GM18868 (cell line): Measurements from ENCODE around the gene KCNK15.

Source experiments
- ATAC-seq: cut with Tn5 transposase; IDR thresholded peaks from one replicate; pipeline ENCODE4 v1.9.1; 2021; ENCODE audit warnings: mild to moderate bottlenecking, moderate library complexity; ENCODE audit not compliant: unreplicated experiment

KCNK15 gene

DNA sequence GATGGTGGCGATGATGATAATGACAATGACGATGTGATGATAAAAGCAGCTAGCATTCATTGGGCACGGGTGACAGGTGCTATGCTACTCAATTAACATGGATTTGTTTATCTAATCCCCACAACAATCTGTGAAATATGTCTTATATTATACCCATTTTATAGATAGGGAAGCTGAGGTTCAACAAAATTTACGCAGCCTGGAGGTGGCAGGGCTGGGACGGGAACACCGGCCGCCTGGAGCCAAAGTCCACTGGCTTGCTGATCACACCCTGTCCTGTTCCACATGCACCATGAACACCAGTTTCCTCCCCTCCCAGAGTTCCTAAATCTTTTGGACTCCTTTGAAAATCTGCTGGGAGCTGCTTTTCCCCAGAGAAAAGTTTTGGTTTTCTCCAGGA is 41.6 kb downstream of the KCNK15 start:
- ATAC-seq: no peak

GRCh38 chr20:44788706-44789456 is 43.2 kb downstream of the KCNK15 start:
- ATAC-seq: no peak

- ATAC-seq: no peak
These were observed 45.2 kb downstream of the KCNK15 start for GRCh38 chr20:44790638-44791393.

GRCh38 chr20:44792796-44793195 is 47.1 kb downstream of the KCNK15 start:
- no peak for ATAC-seq

DNA sequence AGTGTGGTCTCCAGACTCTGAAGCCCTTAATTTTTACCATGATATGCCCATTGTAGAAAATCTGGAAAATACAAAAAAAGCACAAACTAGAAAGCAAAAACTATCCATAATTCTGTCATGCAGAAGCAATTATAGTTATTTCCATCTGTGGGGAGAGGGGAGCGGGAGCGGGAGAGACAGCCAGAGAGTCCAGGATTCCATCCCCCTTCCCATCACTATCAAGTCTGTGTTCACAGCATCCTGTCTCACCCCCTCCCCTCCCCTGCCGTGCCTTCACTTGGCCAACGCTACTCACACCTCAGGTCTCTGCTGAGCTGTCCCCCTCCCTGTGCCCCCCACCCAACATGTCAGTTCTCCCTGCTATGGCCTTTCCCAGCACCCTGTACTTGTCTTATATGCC is 50.2 kb downstream of the KCNK15 start:
- no peak for ATAC-seq

DNA sequence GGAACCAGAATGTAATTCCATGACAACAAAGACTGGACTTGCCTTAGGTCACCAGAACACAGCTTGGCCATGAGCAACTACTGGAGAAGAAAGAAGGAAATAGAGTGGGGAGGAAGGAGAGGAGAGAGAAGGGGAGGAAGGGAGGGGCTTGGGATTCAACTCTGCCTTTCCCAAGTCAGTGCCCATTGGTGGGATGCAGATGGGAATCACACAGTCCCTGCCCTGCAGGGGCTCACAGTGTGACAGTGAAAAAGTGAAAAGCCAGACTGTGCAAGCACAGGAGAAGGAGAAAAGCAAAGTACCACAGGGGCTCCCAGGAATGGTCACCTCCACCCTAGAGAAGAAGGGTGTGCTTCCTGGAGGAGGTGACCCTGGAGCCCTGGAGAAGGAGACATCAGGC is 50.6 kb downstream of the KCNK15 start:
- no peak for ATAC-seq

DNA sequence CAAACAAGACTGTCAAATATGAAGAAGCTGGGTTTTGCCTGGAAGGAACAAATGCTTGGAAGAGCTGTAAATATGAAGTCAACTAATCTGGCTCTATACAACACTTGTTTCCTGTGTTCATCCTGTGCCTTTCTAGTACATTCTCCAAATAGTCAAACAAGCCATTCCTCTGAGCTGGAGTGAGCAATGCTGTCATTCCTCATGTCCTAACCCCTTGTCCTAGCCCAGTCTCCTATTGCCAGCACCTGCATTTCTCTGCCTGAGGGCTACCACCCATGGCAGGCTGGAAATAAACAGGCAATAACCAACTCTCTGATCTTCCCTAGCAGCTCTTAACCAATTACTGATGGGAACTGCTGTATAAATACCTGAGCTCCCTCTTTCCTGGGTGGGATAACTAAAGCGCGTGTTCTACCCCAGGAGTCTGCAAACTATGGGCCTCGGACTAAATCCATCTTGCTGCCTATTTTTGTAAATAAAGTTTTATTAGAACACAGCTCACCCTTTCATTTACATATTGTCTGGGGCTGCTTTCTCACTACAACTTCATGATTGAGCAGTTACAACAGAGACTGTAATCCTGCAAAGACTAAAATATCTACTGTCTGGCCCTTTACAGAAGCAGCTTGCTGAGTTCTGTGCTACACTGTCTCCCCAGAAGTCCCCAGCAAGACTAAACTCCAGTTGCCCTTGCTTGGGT is 51.2 kb downstream of the KCNK15 start:
- no peak for ATAC-seq

- ATAC-seq: no peak
These were observed 54.0 kb downstream of the KCNK15 start for GRCh38 chr20:44799691-44800090.

- no peak for ATAC-seq
These were observed 54.9 kb downstream of the KCNK15 start for GRCh38 chr20:44800391-44801046.
